CD4-positive, alpha-beta T cell treated with Interleukin-4 for 4 hours (primary cell): ENCODE measurements around the gene NCDN.
A peak's percentile ranks its signal among the peaks of the same experiment; 100 is the strongest.

ENCODE experiments used
- DNase-seq: peaks from one replicate; pipeline ENCODE4 v3.0.0-alpha.2; 2020

The NCDN gene

DNA sequence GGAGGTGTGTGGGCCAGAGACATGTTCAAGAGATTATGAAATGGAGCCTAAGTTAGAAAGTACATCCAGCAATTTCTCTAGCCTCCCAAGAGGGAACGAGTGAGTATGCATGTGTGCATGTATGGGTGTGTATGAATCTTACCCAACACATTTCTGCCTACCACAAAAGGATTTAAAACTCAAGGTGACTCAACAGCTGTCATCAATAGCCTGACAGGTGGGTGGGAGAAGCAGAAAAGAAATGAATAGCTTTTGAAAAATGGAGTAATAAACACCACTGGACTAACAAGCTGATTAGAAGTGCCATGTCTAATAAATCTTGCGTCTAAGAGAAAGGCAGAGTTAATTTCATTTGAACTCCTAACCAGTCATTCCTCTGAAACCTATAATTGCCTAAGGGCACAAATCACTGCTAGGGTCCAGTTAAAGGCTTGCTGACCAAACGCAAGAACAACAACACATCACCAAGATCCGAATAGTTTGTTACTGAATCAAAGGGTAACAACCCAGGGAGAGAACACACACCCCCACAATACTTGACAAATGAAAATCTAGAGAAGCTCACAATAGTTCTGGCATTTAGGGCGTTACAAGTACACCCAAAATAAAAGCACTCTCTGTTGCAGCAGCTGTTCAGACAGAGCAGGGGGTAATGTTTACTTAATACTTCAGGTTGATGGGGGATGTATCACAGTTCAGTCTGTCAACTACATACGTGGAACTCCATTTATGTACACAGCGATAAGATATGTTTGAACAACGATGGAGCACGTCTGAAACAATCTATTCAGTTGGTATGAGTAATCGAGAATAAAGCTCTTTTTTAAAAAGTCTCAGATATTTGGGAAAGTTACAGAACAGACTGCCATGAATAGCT, 1.8 kb upstream of the NCDN start:
- DNase-seq: no peak

- no peak for DNase-seq
These were observed 998 bp upstream of the NCDN start for GRCh38 chr1:35556484-35557117.

GRCh38 chr1:35557118-35557610, 435 bp upstream of the NCDN start, which contains the start of gene KIAA0319L:
KIAA0319L (minus strand) TSS chr1:35557403; CDS start chr1:35554491, 2,912 bp downstream.
- peak; percentile 75 for DNase-seq

GRCh38 chr1:35558374-35559316, 1.0 kb downstream of the NCDN start:
- no peak for DNase-seq

DNA sequence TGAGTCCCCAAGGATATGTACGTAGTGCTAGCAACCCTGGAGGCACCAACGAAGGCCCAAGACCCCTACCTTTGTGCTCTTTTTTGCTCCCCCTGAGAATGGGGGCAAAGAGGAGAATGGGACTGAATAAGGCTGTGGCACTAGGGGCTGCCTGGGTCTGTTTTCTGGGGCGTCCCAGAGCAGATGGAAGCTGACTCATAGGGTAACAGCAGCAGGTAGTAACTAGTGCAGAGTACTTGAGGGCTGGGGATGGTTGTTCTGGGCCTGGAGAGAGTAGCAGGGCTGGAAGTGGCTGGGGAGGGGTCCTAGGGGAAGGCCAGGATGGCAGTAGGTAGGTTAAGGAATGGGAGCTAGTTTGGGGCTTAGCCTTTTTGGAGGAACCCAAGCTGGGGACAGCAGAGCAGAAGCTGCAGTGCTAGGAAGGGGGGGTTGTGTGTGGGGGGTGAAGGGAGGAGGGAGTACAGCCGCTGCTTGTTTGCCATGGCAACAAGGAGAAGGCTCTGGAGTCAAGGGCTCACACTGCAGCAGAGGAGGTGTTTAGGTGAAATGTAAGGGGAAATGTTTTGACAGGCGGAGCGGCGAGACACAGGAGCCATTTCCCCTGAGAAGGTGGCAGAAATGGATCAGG, 1.8 kb downstream of the NCDN start:
- DNase-seq: peak; percentile 39

GRCh38 chr1:35560256-35561225, 2.9 kb downstream of the NCDN start:
- DNase-seq: no peak

DNA sequence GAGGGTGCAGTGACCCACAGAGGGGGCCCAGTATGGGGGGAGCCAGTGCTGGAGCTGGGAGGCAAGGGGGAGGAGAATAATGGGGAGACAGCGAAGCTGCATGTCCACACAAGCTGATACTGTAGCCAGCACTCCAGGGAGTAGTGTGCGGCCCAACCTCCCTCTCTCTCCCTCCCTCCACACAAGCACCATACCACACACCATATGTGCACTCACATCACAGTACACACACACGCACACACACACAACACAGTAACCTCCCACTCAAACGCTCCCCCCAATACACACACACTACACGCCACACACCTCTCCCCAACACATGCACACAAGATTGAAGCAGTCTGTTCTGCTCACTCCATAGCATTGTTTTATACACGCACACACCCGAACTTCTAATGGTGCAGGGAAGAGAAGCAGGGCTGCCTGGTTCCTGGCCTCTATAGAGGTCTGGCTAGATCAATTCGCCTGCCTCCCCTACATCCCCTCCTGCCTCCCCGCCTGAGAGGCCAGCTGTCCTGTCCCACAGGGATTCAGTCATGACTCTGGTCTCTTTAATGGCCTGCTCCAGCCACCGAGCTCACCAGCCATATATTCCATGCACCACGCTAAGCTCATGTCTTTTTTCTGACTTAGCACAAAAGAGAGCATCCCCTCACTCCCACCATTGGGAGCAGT, 3.8 kb downstream of the NCDN start:
- DNase-seq: no peak

DNA sequence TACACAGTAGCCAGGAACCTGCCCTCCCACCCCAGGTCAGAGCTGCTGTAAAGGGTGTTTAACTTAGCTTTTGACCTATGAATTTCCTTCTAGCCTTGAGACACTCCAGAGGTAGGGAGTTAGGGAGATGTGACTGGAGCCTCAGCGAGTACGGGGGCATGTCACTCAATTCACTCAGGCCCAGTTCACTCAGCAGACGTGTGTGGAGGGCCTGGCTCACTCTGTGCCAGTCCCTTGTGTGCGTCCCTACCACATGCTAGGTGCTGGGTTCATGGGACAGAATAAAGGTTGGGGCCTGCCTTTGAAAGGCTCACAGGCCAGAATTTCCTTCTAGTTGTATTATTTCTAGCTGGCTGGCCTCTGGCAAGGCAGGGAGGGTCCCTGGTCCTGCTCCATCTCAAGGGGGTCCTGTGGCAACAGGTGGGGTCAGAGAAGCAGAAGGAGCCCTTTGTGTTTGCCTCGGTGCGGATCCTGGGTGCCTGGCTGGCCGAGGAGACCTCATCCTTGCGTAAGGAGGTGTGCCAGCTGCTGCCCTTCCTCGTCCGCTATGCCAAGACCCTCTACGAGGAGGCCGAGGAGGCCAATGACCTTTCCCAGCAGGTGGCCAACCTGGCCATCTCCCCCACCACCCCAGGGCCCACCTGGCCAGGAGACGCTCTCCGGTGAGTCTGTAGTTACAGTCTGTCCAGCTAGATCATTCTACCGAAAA, 4.5 kb downstream of the NCDN start:
- DNase-seq: no peak

DNA sequence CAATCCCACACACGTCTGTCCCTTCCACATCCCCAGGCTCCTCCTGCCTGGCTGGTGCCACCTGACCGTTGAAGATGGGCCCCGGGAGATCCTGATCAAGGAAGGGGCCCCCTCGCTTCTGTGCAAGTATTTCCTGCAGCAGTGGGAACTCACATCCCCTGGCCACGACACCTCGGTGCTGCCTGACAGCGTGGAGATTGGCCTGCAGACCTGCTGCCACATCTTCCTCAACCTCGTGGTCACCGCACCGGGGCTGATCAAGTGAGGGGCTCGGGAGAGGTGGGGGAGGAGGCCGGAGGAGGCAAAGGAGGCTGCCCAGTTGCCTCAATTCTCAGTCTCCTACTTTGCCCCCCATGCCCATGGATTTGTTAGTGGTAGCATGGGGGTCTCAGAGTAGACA, 5.6 kb downstream of the NCDN start:
- no peak for DNase-seq

GRCh38 chr1:35564037-35564883, 6.7 kb downstream of the NCDN start:
- peak; percentile 78 for DNase-seq

GRCh38 chr1:35564884-35565741, 7.5 kb downstream of the NCDN start:
- no peak for DNase-seq

DNA sequence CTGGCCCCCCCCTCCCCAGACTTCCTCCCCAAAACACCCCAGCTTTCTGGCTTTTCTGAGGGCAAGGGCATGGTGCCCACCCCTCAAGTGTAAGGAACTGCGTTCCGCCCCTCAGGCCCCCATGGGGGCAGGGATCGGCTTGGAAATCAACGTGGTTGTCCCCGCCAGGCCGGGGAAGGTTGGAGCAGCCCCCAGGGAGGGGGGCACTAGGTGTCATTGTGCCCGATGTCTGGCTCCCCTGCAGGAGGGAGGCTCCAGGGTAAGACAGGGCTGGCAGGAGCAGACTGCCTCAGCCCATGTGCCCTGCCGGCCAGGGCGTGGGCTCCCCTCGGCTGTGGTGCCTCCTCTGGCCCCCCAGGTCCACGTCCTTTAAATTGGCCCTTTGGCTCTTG, 8.1 kb downstream of the NCDN start:
- no peak for DNase-seq

DNA sequence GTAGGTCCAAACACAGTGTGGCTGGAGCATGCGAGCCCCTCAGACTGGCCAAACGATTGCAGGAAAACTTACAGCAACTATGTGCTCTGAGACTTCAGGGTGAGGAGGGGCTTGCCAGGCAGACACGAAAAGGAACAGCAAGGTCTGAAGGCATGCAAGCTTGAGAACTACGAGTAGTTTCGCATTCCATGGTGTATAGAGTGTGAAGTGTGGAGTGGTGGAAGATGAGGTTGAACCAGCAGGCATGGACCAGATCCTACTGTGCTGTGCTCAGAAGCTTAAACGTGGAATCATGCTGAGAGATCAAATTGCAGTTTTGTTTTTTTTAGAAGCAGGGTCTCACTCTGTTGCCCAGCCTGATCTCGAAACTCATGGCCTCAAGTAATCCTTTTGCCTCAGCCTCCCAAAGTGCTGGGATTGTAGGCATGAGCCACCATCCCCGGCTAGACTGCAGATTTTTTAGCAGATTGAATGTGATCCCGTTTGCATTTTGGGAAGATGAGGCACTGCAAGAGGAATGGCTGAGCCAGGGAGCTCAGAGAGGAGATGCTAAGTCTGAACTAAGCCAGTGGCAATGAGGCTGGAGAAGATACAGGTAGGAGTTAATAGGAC, 10.5 kb downstream of the NCDN start:
- no peak for DNase-seq

- peak; percentile 61 for DNase-seq
These were observed 11.4 kb downstream of the NCDN start for GRCh38 chr1:35568975-35569395.

DNA sequence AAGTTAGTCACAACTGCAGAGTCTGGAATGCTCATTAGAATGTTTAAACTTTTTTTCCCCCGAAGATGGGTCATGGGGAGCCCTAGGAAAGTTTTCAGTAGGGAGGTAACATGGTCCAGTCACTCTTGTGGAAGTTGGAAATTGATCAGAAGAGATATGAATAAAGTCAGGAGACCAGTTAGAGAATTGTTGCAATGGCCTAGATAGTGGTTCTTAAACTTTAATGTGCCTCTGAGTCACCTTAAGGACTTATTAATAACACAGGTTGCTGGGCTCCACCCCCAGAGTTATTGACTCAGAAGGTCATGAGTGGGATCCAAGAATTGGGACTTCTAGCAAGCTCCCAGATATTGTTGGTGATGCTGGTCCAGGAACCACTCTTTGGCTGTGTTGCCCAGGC, 12.3 kb downstream of the NCDN start:
- DNase-seq: no peak

DNA sequence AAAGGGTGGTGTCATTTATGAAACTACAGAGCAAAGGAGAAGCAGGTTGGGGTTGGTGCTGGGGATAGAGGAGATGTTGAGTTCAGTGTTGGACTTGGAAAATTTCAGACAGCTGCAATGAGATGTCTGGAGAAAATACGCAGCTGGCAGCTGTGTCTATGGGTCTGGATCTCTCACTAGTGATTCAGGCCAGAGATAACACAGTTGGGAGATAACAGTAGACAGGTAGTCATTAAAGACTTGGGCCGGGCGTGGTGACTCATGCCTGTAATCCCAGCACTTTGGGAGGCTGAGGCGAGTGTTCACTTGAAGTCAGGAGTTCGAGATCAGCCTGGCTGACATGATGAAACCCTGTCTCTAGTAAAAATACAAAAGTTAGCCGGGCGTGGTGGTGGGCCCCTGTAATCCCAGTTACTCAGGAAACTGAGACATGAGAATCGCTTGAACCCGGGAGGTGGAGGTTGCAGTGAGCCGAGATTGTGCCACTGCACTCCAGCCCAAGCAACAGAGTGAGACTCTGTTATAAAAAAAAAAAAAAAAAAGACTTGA, 13.1 kb downstream of the NCDN start:
- DNase-seq: no peak

GRCh38 chr1:35571263-35571662, 13.7 kb downstream of the NCDN start:
- no peak for DNase-seq
